Upper lobe of right lung (tissue), 1 donor: ENCODE data around the gene CD63. TPM values are rescaled to one million over a fixed set of nuclear protein-coding genes. Genes with fewer than 3 reads are reported as not detected.

Experiments
- ATAC-seq: fragments of 200-7000 bp; cut with Tn5 transposase; one replicate; pipeline ENCODE4 v1.9.1; 2020; ENCODE audit warnings: mild to moderate bottlenecking, moderate library complexity
- DNase-seq: peaks from one replicate; pipeline ENCODE4 v3.0.0-alpha.2; 2020
- H3K27ac ChIP-seq: fragments of 200-600 bp; one replicate; pipeline ENCODE4 v1.8.0; 2022
- H3K27me3 ChIP-seq: fragments of 200-600 bp; one replicate; pipeline ENCODE4 v1.8.0; 2022; ENCODE audit warnings: mild to moderate bottlenecking
- H3K36me3 ChIP-seq: fragments of 200-600 bp; one replicate; pipeline ENCODE4 v1.8.0; 2022
- H3K4me1 ChIP-seq: fragments of 200-600 bp; one replicate; pipeline ENCODE4 v1.8.0; 2022
- H3K4me3 ChIP-seq: fragments of 200-600 bp; one replicate; pipeline ENCODE4 v1.8.0; 2022; ENCODE audit warnings: mild to moderate bottlenecking
- H3K9me3 ChIP-seq: fragments of 200-600 bp; one replicate; pipeline ENCODE4 v1.8.0; 2022
- CTCF ChIP-seq: fragments of 200-600 bp; IDR thresholded peaks from one replicate; pipeline ENCODE4 v1.8.0; 2022; ENCODE audit warnings: antibody characterized with exemption
- intact Hi-C: fragments of 100-400 bp; cut with DNase I; formaldehyde crosslinking; loops from one replicate; pipeline ENCODE4 v1.11.0; 2022
- total RNA-seq: library from RNA; stranded (reverse); fragmentation: NEBNext Ultra II Directional; extraction: Animal tissue kit (Norgen Biotek cat#: 25700); gene quantifications from one replicate; pipeline ENCODE4 v1.2.1, GENCODE V29; 2021
- donor health status: DM: no; HTN: yes; CAD: no; lungs with severe emphysema.

CD63 gene
- total RNA-seq, 1 donor from 2014 or later, result 1,158 TPM

DNA sequence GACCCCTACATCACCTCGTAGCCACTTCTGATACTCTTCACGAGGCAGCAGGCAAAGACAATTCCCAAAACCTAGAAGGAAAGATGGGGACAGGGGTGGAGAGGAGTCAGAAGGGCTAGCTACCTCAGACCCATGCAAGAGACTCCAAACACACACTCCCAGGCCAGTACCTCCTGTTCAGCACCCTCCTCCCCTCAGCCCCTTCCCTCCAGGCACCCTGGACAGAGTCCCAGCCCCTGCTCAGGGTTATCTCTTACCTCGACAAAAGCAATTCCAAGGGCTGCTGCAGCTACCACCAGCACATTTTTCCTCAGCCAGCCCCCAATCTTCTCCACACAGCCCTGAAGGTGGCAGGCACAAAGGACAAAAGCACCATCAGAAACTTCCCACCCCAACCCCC lies 3.3 kb downstream of the CD63 start:
- intact Hi-C loops, result no loop called here
- H3K36me3 ChIP-seq, result peaks cover 51% of the 10 kb centered on the region
- no peak for DNase-seq
- H3K27me3 ChIP-seq, result no peaks in the 10 kb centered on the region
- ATAC-seq, result no peak
- no peak overlapping the region for H3K27ac ChIP-seq
- no peak overlapping the region for H3K4me3 ChIP-seq
- TF ChIP-seq CTCF, result no peak
- H3K9me3 ChIP-seq, result no peaks in the 10 kb centered on the region
- H3K4me1 ChIP-seq, result peaks cover 48% of the 10 kb centered on the region

DNA sequence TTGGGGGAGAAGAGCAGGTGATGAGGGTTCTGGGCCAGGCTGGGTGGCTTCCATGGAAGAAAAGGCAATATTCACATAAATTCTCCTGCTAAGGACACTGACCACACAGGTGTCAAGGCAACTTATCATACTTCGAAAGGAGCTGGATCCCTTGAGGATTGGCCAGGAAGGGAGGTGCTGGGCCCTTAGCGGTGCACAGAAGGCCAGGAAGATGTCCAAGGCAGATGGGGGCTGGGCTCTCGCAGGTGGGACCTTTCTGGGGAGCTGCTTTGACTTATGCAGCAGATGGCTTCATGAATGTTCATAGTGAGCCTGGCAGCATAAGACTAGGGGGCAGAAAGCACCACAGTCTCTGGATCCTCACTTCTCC lies 3.9 kb downstream of the CD63 start:
- Histone ChIP-seq H3K27ac (no peak overlapping the region), H3K4me3 (no peak overlapping the region), H3K36me3 (peaks cover 51% of the 10 kb centered on the region), H3K9me3 (no peaks in the 10 kb centered on the region), H3K4me1 (peaks cover 48% of the 10 kb centered on the region), H3K27me3 (no peaks in the 10 kb centered on the region)
- intact Hi-C loops, result no loop called here
- DNase-seq (no peak), ATAC-seq (no peak)
- no peak for TF ChIP-seq CTCF

GRCh38 chr12:55724226-55724939 lies 4.4 kb downstream of the CD63 start:
- H3K36me3 ChIP-seq, result peaks cover 54% of the 10 kb centered on the region
- no peak overlapping the region for H3K27ac ChIP-seq
- no peaks in the 10 kb centered on the region for H3K9me3 ChIP-seq
- H3K4me1 ChIP-seq, result peaks cover 50% of the 10 kb centered on the region
- peak; percentile 79 for DNase-seq
- no peaks in the 10 kb centered on the region for H3K27me3 ChIP-seq
- no peak for ATAC-seq
- intact Hi-C loops, result no loop called here
- peak; percentile 56 for TF ChIP-seq CTCF
- H3K4me3 ChIP-seq, result no peak overlapping the region

- DNase-seq, result no peak
- ATAC-seq, result no peak
- H3K36me3 ChIP-seq, result peaks cover 56% of the 10 kb centered on the region
- no peaks in the 10 kb centered on the region for H3K9me3 ChIP-seq
- no peaks in the 10 kb centered on the region for H3K27me3 ChIP-seq
- intact Hi-C loops, result no loop called here
- no peak overlapping the region for H3K27ac ChIP-seq
- peaks cover 55% of the 10 kb centered on the region for H3K4me1 ChIP-seq
- TF ChIP-seq CTCF, result no peak
- H3K4me3 ChIP-seq, result no peak overlapping the region
These were observed 5.1 kb downstream of the CD63 start for GRCh38 chr12:55723516-55724225.

DNA sequence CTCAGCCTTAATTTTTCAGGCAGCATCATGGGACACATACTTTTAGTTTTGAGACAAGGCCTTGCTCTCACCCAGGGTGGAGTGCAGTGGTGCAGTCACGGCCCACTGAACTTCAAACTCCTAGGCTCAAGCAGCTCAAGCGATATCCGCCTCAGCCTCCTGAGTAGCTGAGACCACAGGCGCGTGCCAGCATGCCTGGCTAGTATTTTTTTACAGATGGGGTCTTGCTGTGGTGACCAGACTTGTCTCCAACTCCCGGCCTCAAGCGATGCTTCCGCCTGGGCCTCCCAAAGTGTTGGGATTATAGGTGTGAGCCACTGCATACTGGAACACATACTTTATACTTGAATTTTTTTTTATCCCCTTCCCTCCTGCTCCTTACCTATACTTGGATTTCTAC lies 5.9 kb downstream of the CD63 start:
- H3K36me3 ChIP-seq, result peaks cover 56% of the 10 kb centered on the region
- no peaks in the 10 kb centered on the region for H3K27me3 ChIP-seq

More for the DNA sequence above, 5.9 kb downstream of the CD63 start:
- Histone ChIP-seq H3K4me3 (no peak overlapping the region), H3K27ac (no peak overlapping the region), H3K9me3 (no peaks in the 10 kb centered on the region), H3K4me1 (peaks cover 62% of the 10 kb centered on the region)
- no peak for TF ChIP-seq CTCF
- intact Hi-C loops, result no loop called here
- DNase-seq (no peak), ATAC-seq (no peak)
